ENCODE results near the gene SH3BP4. TPM values are rescaled to one million over a fixed set of nuclear protein-coding genes. Genes with fewer than 3 reads are reported as not detected.

The SH3BP4 gene
- total RNA-seq, 1 donor from 2014 or later: 36.7 TPM

GRCh38 chr2:235092433-235093223, 140.8 kb downstream of the SH3BP4 start:
- H3K9me3 ChIP-seq: no peaks in the 10 kb centered on the region
- no peaks in the 10 kb centered on the region for H3K36me3 ChIP-seq
- H3K4me3 ChIP-seq: no peak overlapping the region
- TF ChIP-seq CTCF (IDR thresholded peaks at IDR 0.05): no peak
- DNase-seq (ENCODE audit: low spot score in 2 of 2): no peak
- H3K27ac ChIP-seq: no peak overlapping the region
- H3K27me3 ChIP-seq: no peaks in the 10 kb centered on the region
- no peaks in the 10 kb centered on the region for H3K4me1 ChIP-seq
- intact Hi-C loops (cut with DNase I): no loop called here

DNA sequence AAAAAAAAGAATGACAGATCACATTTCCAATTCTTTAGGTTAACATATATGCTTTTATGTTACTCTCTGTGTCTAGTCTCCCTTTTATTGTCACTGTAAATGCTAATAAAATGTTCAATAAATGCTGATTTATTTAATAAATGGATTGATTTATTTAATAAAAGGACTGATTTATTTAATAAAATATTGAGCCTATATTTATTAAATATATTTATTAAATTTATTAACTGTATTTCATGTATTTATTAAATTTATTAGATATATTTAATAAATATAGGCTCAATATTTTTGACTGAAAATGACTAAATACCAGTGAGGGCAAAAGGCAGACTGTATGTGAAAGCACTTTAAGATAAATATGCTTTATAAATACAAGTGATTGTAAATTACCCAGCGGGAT, 142.6 kb downstream of the SH3BP4 start:
- Histone ChIP-seq H3K9me3 (no peaks in the 10 kb centered on the region), H3K4me1 (no peaks in the 10 kb centered on the region), H3K36me3 (no peaks in the 10 kb centered on the region), H3K27me3 (no peaks in the 10 kb centered on the region), H3K27ac (no peak overlapping the region), H3K4me3 (no peak overlapping the region)
- no peak for TF ChIP-seq CTCF (IDR thresholded peaks at IDR 0.05)
- no peak for DNase-seq (ENCODE audit: low spot score in 2 of 2)
- intact Hi-C loops (cut with DNase I): no loop called here

DNA sequence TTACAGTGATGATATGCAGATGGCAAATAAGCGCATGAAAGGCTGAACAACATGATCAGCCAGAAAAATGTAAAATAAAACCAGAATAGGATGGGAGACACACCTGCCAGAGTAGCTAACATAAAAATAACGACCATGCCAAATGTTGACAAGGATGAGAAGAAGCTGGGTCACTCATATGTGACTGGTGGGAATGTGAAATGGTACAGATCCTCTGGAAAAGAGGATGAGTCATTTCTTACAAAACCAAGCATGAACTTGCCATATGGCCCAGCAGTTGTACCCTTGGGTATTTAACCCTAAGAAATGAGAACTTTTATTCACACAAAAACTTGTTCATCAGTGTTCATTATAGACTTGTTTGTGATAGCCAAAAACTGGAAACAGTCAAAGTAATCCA, 143.8 kb downstream of the SH3BP4 start:
- Histone ChIP-seq H3K27me3 (no peaks in the 10 kb centered on the region), H3K27ac (no peak overlapping the region), H3K36me3 (no peaks in the 10 kb centered on the region), H3K4me1 (no peaks in the 10 kb centered on the region), H3K4me3 (no peak overlapping the region), H3K9me3 (no peaks in the 10 kb centered on the region)
- no peak for DNase-seq (ENCODE audit: low spot score in 2 of 2)
- intact Hi-C loops (cut with DNase I): no loop called here
- TF ChIP-seq CTCF (IDR thresholded peaks at IDR 0.05): no peak

DNA sequence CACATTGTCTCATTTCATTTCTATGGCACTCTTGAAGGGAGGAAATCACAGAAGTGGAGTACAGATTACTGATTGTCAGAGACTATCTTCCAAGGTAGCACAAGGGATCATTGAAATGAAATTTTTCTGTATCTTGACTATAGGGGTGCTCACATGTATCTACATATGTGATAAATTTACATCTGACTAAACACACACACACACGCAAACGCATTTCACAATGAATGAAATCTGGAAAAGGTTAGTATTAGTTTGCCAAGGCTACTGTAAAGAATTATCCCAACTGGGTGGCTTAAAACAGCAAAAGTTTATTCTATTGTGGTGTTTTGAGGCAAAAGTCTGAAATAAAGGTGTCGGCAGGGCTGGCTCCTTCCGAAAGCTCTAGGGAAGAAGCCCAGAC, 144.6 kb downstream of the SH3BP4 start:
- intact Hi-C loops (cut with DNase I): no loop called here

GRCh38 chr2:235097196-235097595, 145.4 kb downstream of the SH3BP4 start:
- Histone ChIP-seq H3K4me3 (no peak overlapping the region), H3K27me3 (no peaks in the 10 kb centered on the region), H3K27ac (no peak overlapping the region), H3K36me3 (no peaks in the 10 kb centered on the region), H3K9me3 (no peaks in the 10 kb centered on the region), H3K4me1 (no peaks in the 10 kb centered on the region)
- DNase-seq (ENCODE audit: low spot score in 2 of 2): no peak
- no peak for TF ChIP-seq CTCF (IDR thresholded peaks at IDR 0.05)
- intact Hi-C loops (cut with DNase I): no loop called here

More for the DNA sequence above, 144.6 kb downstream of the SH3BP4 start:
- no peak for TF ChIP-seq CTCF (IDR thresholded peaks at IDR 0.05)
- Histone ChIP-seq H3K4me3 (no peak overlapping the region), H3K27ac (no peak overlapping the region), H3K9me3 (no peaks in the 10 kb centered on the region), H3K27me3 (no peaks in the 10 kb centered on the region), H3K36me3 (no peaks in the 10 kb centered on the region), H3K4me1 (no peaks in the 10 kb centered on the region)
- DNase-seq (ENCODE audit: low spot score in 2 of 2): no peak
